Aorta (tissue), 5 donors: ENCODE measurements around the gene TRIM27. TPM values are rescaled to one million over a fixed set of nuclear protein-coding genes. Genes with fewer than 3 reads are reported as not detected.
A peak's percentile ranks its signal among the peaks of the same experiment; 100 is the strongest.
"Not testable (repeated sequence)": the region's sequence is repeated elsewhere in the genome, so short reads cannot be mapped to it uniquely, and the experiment has no call there.

Experiments used
- ATAC-seq: fragments of 200-7000 bp; cut with Tn5 transposase; one replicate; pipeline ENCODE4 v1.9.1; 2022; ENCODE audit warnings: moderate library complexity; ENCODE audit not compliant: low FRiP score
- DNase-seq, 2 donors: peaks; one replicate each; pipeline ENCODE4 v3.0.0-alpha.2; 2020
- H3K27ac ChIP-seq, 2 donors: one replicate each; pipeline ENCODE4 v1.5.1; 2013; ENCODE audit warnings: low read length in 2 of 2, mild to moderate bottlenecking in 2 of 2, moderate library complexity in 2 of 2, control low read depth in 1 of 2, inconsistent platforms in 1 of 2, low read depth in 1 of 2
- H3K27me3 ChIP-seq, 2 donors: one replicate each; pipeline ENCODE4 v1.6.1; 2013; ENCODE audit warnings: control low read depth in 1 of 2, low read length in 1 of 2, mild to moderate bottlenecking in 1 of 2, moderate library complexity in 1 of 2; ENCODE audit not compliant: insufficient read depth in 2 of 2, control insufficient read depth in 1 of 2
- H3K36me3 ChIP-seq, 2 donors: one replicate each; pipeline ENCODE4 v1.6.1; 2013; ENCODE audit warnings: control low read depth in 1 of 2, low read length in 1 of 2, mild to moderate bottlenecking in 1 of 2; ENCODE audit not compliant: insufficient read depth in 2 of 2, control insufficient read depth in 1 of 2
- H3K4me1 ChIP-seq, 2 donors: one replicate each; pipeline ENCODE4 v1.6.1; 2013; ENCODE audit warnings: low read length in 2 of 2, control low read depth in 1 of 2, mild to moderate bottlenecking in 1 of 2, moderate library complexity in 1 of 2; ENCODE audit not compliant: insufficient read depth in 2 of 2, control insufficient read depth in 1 of 2
- H3K4me3 ChIP-seq, 2 donors: one replicate each; pipeline ENCODE4 v1.5.1; 2013; ENCODE audit warnings: low read length in 2 of 2, control low read depth in 1 of 2, mild to moderate bottlenecking in 1 of 2
- H3K9me3 ChIP-seq: one replicate; pipeline ENCODE4 v1.6.1; 2013; ENCODE audit warnings: mild to moderate bottlenecking, low read length; ENCODE audit not compliant: control insufficient read depth
- WGBS, 2 donors: extraction: QIAGEN DNeasy Blood & Tissue Kit; methylation state at CpG; one replicate each; pipeline ENCODE4 v1.1.7; 2013; 5-methylcytosine and 5-hydroxymethylcytosine counted together
- intact Hi-C, 2 donors: fragments of 100-400 bp; cut with DNase I; formaldehyde crosslinking; loops; one replicate each; pipeline versions ENCODE4 v1.14.2 to v1.15.0; 2022
- long read RNA-seq, 2 donors: library from polyadenylated mRNA; unstranded; transcript quantifications; one replicate each; pipeline ENCODE4 v2.0.0, GENCODE V29; 2020 to 2021
- polyA plus RNA-seq, 2 donors: library from polyadenylated mRNA; stranded (reverse); fragments of 200-250 nt; gene quantifications; one replicate each; pipeline ENCODE4 v1.2.3, GENCODE V29; 2013
- total RNA-seq, 2 donors: library from RNA; stranded (reverse); fragmentation: NEBNext Ultra II Directional; extraction: Animal tissue kit (Norgen Biotek cat#: 25700); gene quantifications; one replicate each; pipeline ENCODE4 v1.2.1, GENCODE V29; 2021
- donor health status: healthy with polysubstance abuse.
- donor health status: Bipolar disorder and iron deficiency.
- donor health status: DM: no; HTN: no; CAD: no.
- donor health status: DM: no; HTN: no; CAD: no.
- donor health status: DM: yes; HTN: yes; CAD: no.

Gene TRIM27
- total RNA-seq (10 to 100 TPM; 42.0 to 56.0 TPM), polyA plus RNA-seq (10 to 100 TPM; 19.3 to 38.8 TPM)
- long read RNA-seq, donor 1, transcript TRIM27-202 (8 exons, 2,967 nt): major isoform, 126 of 147 reads
- long read RNA-seq, donor 1, partial matches to known transcripts: 9 of 147 reads
- long read RNA-seq, donor 1, other reads (novel, unspliced or antisense): 12 of 147 reads
- long read RNA-seq, donor 2, transcript TRIM27-202 (8 exons, 2,967 nt): major isoform, 21 of 25 reads
- long read RNA-seq, donor 2, partial matches to known transcripts: 3 of 25 reads
- long read RNA-seq, donor 2, other reads (novel, unspliced or antisense): 1 of 25 reads

GRCh38 chr6:28923318-28924102 lies at the start of gene TRIM27:
Gene TRIM27, minus strand, starts transcription at chr6:28923985. Its CDS starts 353 bp downstream, at chr6:28923632.
- Histone ChIP-seq H3K9me3 (no peaks in the 10 kb centered on the region), H3K36me3 (peaks cover 0 to 5% of the 10 kb centered on the region in 2 donors), H3K4me1 (no peaks in the 10 kb centered on the region), H3K27ac (peak within 1 kb of the TSS; percentile 69 to 93), H3K4me3 (peak within 1 kb of the TSS; percentile 69 to 97), H3K27me3 (no peaks in the 10 kb centered on the region)
- ATAC-seq (peak; percentile 97), DNase-seq (peak; percentile 95 to 96)
- 0% methylated on average over 76 to 89 of the region's 89 CpGs for WGBS, 2 donors
- intact Hi-C loops: no loop called here

- 90 to 91% methylated on average over 21 of the region's 21 CpGs for WGBS, 2 donors
- H3K27ac ChIP-seq, DNase-seq, H3K9me3 ChIP-seq, H3K4me3 ChIP-seq, H3K4me1 ChIP-seq, intact Hi-C loops, ATAC-seq, H3K36me3 ChIP-seq, H3K27me3 ChIP-seq: not testable (repeated sequence)
Measured at GRCh38 chr6:28970056-28970455, 46.3 kb upstream of the TRIM27 start.

- intact Hi-C loops: no loop called here
- WGBS, 2 donors: 64 to 73% methylated on average over 15 of the region's 15 CpGs
- DNase-seq (no peak), ATAC-seq (no peak)
- peaks cover 5% of the 10 kb centered on the region for H3K9me3 ChIP-seq
- no peaks in the 10 kb centered on the region for H3K36me3 ChIP-seq
- H3K4me3 ChIP-seq: no peak overlapping the region
- no peaks in the 10 kb centered on the region for H3K27me3 ChIP-seq
- H3K4me1 ChIP-seq: no peaks in the 10 kb centered on the region
- no peak overlapping the region for H3K27ac ChIP-seq
Measured at GRCh38 chr6:28969129-28969528, 45.3 kb upstream of the TRIM27 start.

- no peak for DNase-seq
- no peaks in the 10 kb centered on the region for H3K36me3 ChIP-seq
- intact Hi-C loops: no loop called here
- WGBS, 2 donors: 76 to 84% methylated on average over 4 of the region's 4 CpGs
- H3K27ac ChIP-seq: no peak overlapping the region
- H3K4me1 ChIP-seq: no peaks in the 10 kb centered on the region
- H3K27me3 ChIP-seq: no peaks in the 10 kb centered on the region
- H3K9me3 ChIP-seq: peaks cover 5% of the 10 kb centered on the region
- no peak for ATAC-seq
- no peak overlapping the region for H3K4me3 ChIP-seq
Measured at GRCh38 chr6:28968476-28968875, 44.7 kb upstream of the TRIM27 start.

- H3K9me3 ChIP-seq: peaks cover 5% of the 10 kb centered on the region
- 81 to 85% methylated on average over 2 of the region's 2 CpGs for WGBS, 2 donors
- H3K27ac ChIP-seq: no peak overlapping the region
- intact Hi-C loops: no loop called here
- no peaks in the 10 kb centered on the region for H3K27me3 ChIP-seq
- DNase-seq (no peak), ATAC-seq (no peak)
- H3K36me3 ChIP-seq: no peaks in the 10 kb centered on the region
- H3K4me3 ChIP-seq: no peak overlapping the region
- H3K4me1 ChIP-seq: no peaks in the 10 kb centered on the region
Measured at GRCh38 chr6:28965706-28966105, 41.9 kb upstream of the TRIM27 start.

GRCh38 chr6:28960846-28961500 lies 37.2 kb upstream of the TRIM27 start:
- Histone ChIP-seq H3K27me3 (no peaks in the 10 kb centered on the region), H3K9me3 (no peaks in the 10 kb centered on the region), H3K36me3 (no peaks in the 10 kb centered on the region), H3K4me1 (no peaks in the 10 kb centered on the region), H3K27ac (no peak overlapping the region), H3K4me3 (no peak overlapping the region)
- ATAC-seq (no peak), DNase-seq (no peak)
- intact Hi-C loops: no loop called here
- WGBS, 2 donors: 84 to 88% methylated on average over 4 of the region's 4 CpGs

GRCh38 chr6:28958561-28959243 lies 34.9 kb upstream of the TRIM27 start:
- H3K9me3 ChIP-seq, H3K27ac ChIP-seq, DNase-seq, H3K4me3 ChIP-seq, H3K27me3 ChIP-seq, H3K4me1 ChIP-seq, intact Hi-C loops, ATAC-seq, H3K36me3 ChIP-seq: not testable (repeated sequence)
- 76 to 83% methylated on average over 11 to 13 of the region's 13 CpGs for WGBS, 2 donors

- H3K4me3 ChIP-seq, H3K9me3 ChIP-seq, H3K4me1 ChIP-seq, H3K27ac ChIP-seq, ATAC-seq, H3K27me3 ChIP-seq, DNase-seq, intact Hi-C loops, H3K36me3 ChIP-seq: not testable (repeated sequence)
- WGBS, 2 donors: 92 to 93% methylated on average over 24 of the region's 24 CpGs
Measured at GRCh38 chr6:28957795-28958314, 34.1 kb upstream of the TRIM27 start.
